ENCODE results near the gene FAM149A.

The FAM149A gene

DNA sequence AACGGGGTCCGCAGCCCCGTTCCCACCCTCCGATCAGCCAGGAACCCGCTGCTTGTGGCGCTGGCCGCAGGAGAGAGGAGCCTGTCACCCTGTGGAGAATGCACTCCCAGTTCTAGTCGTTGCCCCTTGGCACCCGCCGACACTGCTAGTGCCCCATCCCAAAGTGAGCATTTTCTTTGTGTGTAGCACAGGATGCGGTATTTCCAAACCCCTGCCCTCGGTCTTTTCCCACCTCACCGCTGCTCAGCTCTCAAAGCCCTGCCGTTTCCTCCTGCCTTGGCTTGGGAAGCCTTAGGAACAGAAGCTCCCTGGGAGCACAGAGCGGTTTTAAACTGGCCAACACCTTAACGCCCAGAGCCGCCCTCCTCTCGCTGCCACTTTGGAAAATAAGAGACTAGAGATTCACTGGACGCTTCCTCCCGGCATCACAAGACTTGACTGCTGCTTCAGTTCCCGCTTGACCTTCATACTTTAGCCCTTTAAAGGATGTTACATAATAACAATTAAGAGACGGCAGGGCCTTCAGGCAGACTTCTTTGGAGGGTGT, 87.6 kb downstream of the FAM149A start:
- peaks cover 9% of the 10 kb centered on the region for H3K79me1 ChIP-seq (replicated peaks; ENCODE audit: low read length, poor library complexity, severe bottlenecking)
- peak overlapping the region; percentile 96 for H4K91ac ChIP-seq (ENCODE audit: low read length)
- peak overlapping the region; percentile 75 to 90 for H3K23ac ChIP-seq (ENCODE audit: low read length in 2 of 2)
- peaks cover 4% of the 10 kb centered on the region for H3K4me1 ChIP-seq (ENCODE audit: control insufficient read depth, insufficient read depth, low read depth, low read length)
- 3% methylated on average over 21 of the region's 22 CpGs for WGBS
- no peak overlapping the region for H2AK5ac ChIP-seq (ENCODE audit: low read length, severe bottlenecking)
- no peak overlapping the region for H2BK5ac ChIP-seq (ENCODE audit: low read depth, low read length, poor library complexity, severe bottlenecking)
- H3K9me3 ChIP-seq (ENCODE audit: control insufficient read depth, low read length), result no peaks in the 10 kb centered on the region
- H2BK12ac ChIP-seq (ENCODE audit: low read length in 2 of 2), result peak overlapping the region in 1 of 2 experiments; percentile 97
- peak; percentile 60 for DNase-seq
- peak overlapping the region; percentile 83 for H3K4me2 ChIP-seq (ENCODE audit: low read length, poor library complexity, severe bottlenecking)
- H3K9ac ChIP-seq (ENCODE audit: low read length), result peak overlapping the region; percentile 90
- H3K36me3 ChIP-seq (ENCODE audit: control insufficient read depth in 1 of 2, insufficient read depth in 2 of 2, low read depth in 1 of 2, low read length in 2 of 2), result peaks cover 7 to 26% of the 10 kb centered on the region in 2 experiments
- H2BK120ac ChIP-seq (ENCODE audit: low read depth, low read length), result peak overlapping the region; percentile 98
- peak overlapping the region; percentile 91 to 92 for H3K4me3 ChIP-seq (ENCODE audit: insufficient read depth in 1 of 2, low read depth in 1 of 2, low read length in 2 of 2)
- H3K4ac ChIP-seq (ENCODE audit: low read depth in 1 of 2, low read length in 2 of 2), result peak overlapping the region; percentile 87 to 89
- H2BK15ac ChIP-seq (ENCODE audit: low read depth, poor library complexity, severe bottlenecking), result peak overlapping the region; percentile 100
- peak overlapping the region; percentile 90 for H3K18ac ChIP-seq (ENCODE audit: low read depth in 1 of 2, low read length in 2 of 2)
- H3K27me3 ChIP-seq (ENCODE audit: control insufficient read depth in 1 of 2, insufficient read depth in 1 of 2, low read length in 2 of 2), result no peaks in the 10 kb centered on the region
- H2AFZ ChIP-seq (ENCODE audit: low read depth, low read length), result peak overlapping the region; percentile 89
- H3K27ac ChIP-seq (ENCODE audit: low read length, poor library complexity, severe bottlenecking), result peak overlapping the region; percentile 43
- H3K14ac ChIP-seq (ENCODE audit: low read length in 2 of 2), result peak overlapping the region in 1 of 2 experiments; percentile 95
- H4K8ac ChIP-seq (ENCODE audit: low read length), result peak overlapping the region; percentile 98

DNA sequence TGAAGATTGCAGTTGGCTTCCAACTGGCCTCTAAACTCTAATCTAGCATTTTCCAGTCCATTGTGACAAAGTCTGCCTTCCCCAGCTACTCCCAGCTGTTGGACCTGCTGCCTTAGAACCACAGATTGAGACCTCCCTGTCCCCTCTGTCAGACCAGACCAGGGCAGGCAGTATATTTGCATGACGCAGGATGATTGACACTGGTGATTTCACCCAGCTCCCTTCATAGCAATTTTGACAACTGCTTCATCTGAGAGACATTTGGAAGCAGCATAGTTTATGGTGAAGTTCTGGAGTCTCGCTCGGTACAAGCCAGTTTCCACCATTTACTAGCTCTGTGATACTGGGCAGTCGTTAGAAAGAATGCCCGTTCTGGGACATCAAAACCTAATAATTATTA, 89.3 kb downstream of the FAM149A start:
- Histone ChIP-seq H3K18ac (ENCODE audit: low read depth in 1 of 2, low read length in 2 of 2) (no peak overlapping the region), H3K9ac (ENCODE audit: low read length) (no peak overlapping the region), H3K9me3 (ENCODE audit: control insufficient read depth, low read length) (no peaks in the 10 kb centered on the region), H2AFZ (ENCODE audit: low read depth, low read length) (no peak overlapping the region), H2BK12ac (ENCODE audit: low read length in 2 of 2) (no peak overlapping the region), H3K4me1 (ENCODE audit: control insufficient read depth, insufficient read depth, low read depth, low read length) (peaks cover 4% of the 10 kb centered on the region), H2BK15ac (ENCODE audit: low read depth, poor library complexity, severe bottlenecking) (no peak overlapping the region), H2AK5ac (ENCODE audit: low read length, severe bottlenecking) (no peak overlapping the region), H3K4me2 (ENCODE audit: low read length, poor library complexity, severe bottlenecking) (no peak overlapping the region), H4K91ac (ENCODE audit: low read length) (no peak overlapping the region), H3K79me1 (replicated peaks; ENCODE audit: low read length, poor library complexity, severe bottlenecking) (peaks cover 9% of the 10 kb centered on the region), H2BK120ac (ENCODE audit: low read depth, low read length) (no peak overlapping the region), H3K27me3 (ENCODE audit: control insufficient read depth in 1 of 2, insufficient read depth in 1 of 2, low read length in 2 of 2) (no peaks in the 10 kb centered on the region), H3K27ac (ENCODE audit: low read length, poor library complexity, severe bottlenecking) (no peak overlapping the region), H3K4ac (ENCODE audit: low read depth in 1 of 2, low read length in 2 of 2) (no peak overlapping the region), H4K8ac (ENCODE audit: low read length) (no peak overlapping the region), H3K23ac (ENCODE audit: low read length in 2 of 2) (no peak overlapping the region), H3K4me3 (ENCODE audit: insufficient read depth in 1 of 2, low read depth in 1 of 2, low read length in 2 of 2) (no peak overlapping the region), H3K36me3 (ENCODE audit: control insufficient read depth in 1 of 2, insufficient read depth in 2 of 2, low read depth in 1 of 2, low read length in 2 of 2) (peaks cover 8 to 42% of the 10 kb centered on the region in 2 experiments), H2BK5ac (ENCODE audit: low read depth, low read length, poor library complexity, severe bottlenecking) (no peak overlapping the region), H3K14ac (ENCODE audit: low read length in 2 of 2) (no peak overlapping the region)
- 100% methylated on average over 2 of the region's 5 CpGs for whole genome bisulfite sequencing
- DNase-seq, result no peak

DNA sequence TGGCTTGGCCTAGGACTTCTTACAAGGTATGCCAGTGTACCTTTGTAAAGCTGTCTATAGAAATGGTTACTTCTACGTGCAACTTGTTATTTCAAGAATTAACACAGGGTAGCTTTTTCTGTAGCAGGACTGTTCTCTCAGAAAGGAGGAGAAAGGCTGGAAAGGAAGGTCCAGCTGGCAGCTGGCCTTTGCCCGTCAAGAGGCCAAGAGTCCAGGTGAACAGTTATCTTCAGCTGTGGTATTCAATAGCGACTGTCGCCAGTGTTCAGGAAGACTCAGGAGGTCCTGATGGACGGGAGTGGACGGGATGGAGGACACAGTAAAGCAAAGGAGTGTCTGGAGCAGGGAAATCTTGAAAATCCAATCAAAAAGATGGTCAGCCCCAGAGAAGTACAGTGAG, 91.6 kb downstream of the FAM149A start:
- H3K79me1 ChIP-seq (replicated peaks; ENCODE audit: low read length, poor library complexity, severe bottlenecking), result peaks cover 9% of the 10 kb centered on the region
- H3K27ac ChIP-seq (ENCODE audit: low read length, poor library complexity, severe bottlenecking), result no peak overlapping the region
- no peak for DNase-seq
- H2BK12ac ChIP-seq (ENCODE audit: low read length in 2 of 2), result no peak overlapping the region
- H2BK5ac ChIP-seq (ENCODE audit: low read depth, low read length, poor library complexity, severe bottlenecking), result no peak overlapping the region
- no peak overlapping the region for H2BK15ac ChIP-seq (ENCODE audit: low read depth, poor library complexity, severe bottlenecking)
- no peak overlapping the region for H2AFZ ChIP-seq (ENCODE audit: low read depth, low read length)
- H2BK120ac ChIP-seq (ENCODE audit: low read depth, low read length), result no peak overlapping the region
- H3K27me3 ChIP-seq (ENCODE audit: control insufficient read depth in 1 of 2, insufficient read depth in 1 of 2, low read length in 2 of 2), result no peaks in the 10 kb centered on the region
- whole genome bisulfite sequencing, result 96% methylated on average over 6 of the region's 6 CpGs
- no peak overlapping the region for H4K8ac ChIP-seq (ENCODE audit: low read length)
- no peak overlapping the region for H3K9ac ChIP-seq (ENCODE audit: low read length)
- no peaks in the 10 kb centered on the region for H3K9me3 ChIP-seq (ENCODE audit: control insufficient read depth, low read length)
- H3K4me2 ChIP-seq (ENCODE audit: low read length, poor library complexity, severe bottlenecking), result no peak overlapping the region
- H3K4me3 ChIP-seq (ENCODE audit: insufficient read depth in 1 of 2, low read depth in 1 of 2, low read length in 2 of 2), result no peak overlapping the region
- H3K4ac ChIP-seq (ENCODE audit: low read depth in 1 of 2, low read length in 2 of 2), result no peak overlapping the region
- no peak overlapping the region for H2AK5ac ChIP-seq (ENCODE audit: low read length, severe bottlenecking)
- H3K23ac ChIP-seq (ENCODE audit: low read length in 2 of 2), result no peak overlapping the region
- no peak overlapping the region for H4K91ac ChIP-seq (ENCODE audit: low read length)
- H3K18ac ChIP-seq (ENCODE audit: low read depth in 1 of 2, low read length in 2 of 2), result no peak overlapping the region
- no peak overlapping the region for H3K14ac ChIP-seq (ENCODE audit: low read length in 2 of 2)
- H3K4me1 ChIP-seq (ENCODE audit: control insufficient read depth, insufficient read depth, low read depth, low read length), result peaks cover 3% of the 10 kb centered on the region
- H3K36me3 ChIP-seq (ENCODE audit: control insufficient read depth in 1 of 2, insufficient read depth in 2 of 2, low read depth in 1 of 2, low read length in 2 of 2), result peaks cover 8 to 44% of the 10 kb centered on the region in 2 experiments

DNA sequence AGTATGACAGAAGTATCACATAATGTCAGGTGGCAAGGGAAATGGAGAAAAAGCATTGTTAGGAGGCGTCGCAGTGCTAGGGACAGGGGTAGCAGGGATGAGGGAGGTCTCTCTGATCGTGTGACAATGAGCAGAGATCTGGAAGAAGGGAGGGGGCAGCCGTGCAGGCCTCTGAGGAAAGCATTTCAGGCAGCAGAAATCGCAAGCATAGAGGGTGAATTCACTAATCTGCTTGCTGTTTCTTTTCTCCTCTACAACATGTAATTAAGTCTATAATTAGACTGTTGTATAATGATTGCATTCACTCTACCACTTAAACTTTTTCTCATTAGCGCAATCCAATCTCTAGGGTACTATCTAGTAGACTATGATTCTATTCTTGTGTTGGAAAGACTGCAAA, 96.0 kb downstream of the FAM149A start:
- H3K9me3 ChIP-seq (ENCODE audit: control insufficient read depth, low read length), result no peaks in the 10 kb centered on the region
- H3K4me2 ChIP-seq (ENCODE audit: low read length, poor library complexity, severe bottlenecking), result no peak overlapping the region
- no peak overlapping the region for H2BK15ac ChIP-seq (ENCODE audit: low read depth, poor library complexity, severe bottlenecking)
- H3K14ac ChIP-seq (ENCODE audit: low read length in 2 of 2), result no peak overlapping the region
- no peak overlapping the region for H2BK5ac ChIP-seq (ENCODE audit: low read depth, low read length, poor library complexity, severe bottlenecking)
- H4K8ac ChIP-seq (ENCODE audit: low read length), result no peak overlapping the region
- H3K27me3 ChIP-seq (ENCODE audit: control insufficient read depth in 1 of 2, insufficient read depth in 1 of 2, low read length in 2 of 2), result no peaks in the 10 kb centered on the region
- H3K79me1 ChIP-seq (replicated peaks; ENCODE audit: low read length, poor library complexity, severe bottlenecking), result no peaks in the 10 kb centered on the region
- H2BK120ac ChIP-seq (ENCODE audit: low read depth, low read length), result no peak overlapping the region
- H3K4me3 ChIP-seq (ENCODE audit: insufficient read depth in 1 of 2, low read depth in 1 of 2, low read length in 2 of 2), result no peak overlapping the region
- H3K23ac ChIP-seq (ENCODE audit: low read length in 2 of 2), result no peak overlapping the region
- WGBS, result 83% methylated on average over 2 of the region's 6 CpGs
- H2AK5ac ChIP-seq (ENCODE audit: low read length, severe bottlenecking), result no peak overlapping the region
- H2BK12ac ChIP-seq (ENCODE audit: low read length in 2 of 2), result no peak overlapping the region
- no peak overlapping the region for H4K91ac ChIP-seq (ENCODE audit: low read length)
- no peak for DNase-seq
- no peak overlapping the region for H3K4ac ChIP-seq (ENCODE audit: low read depth in 1 of 2, low read length in 2 of 2)
- no peak overlapping the region for H2AFZ ChIP-seq (ENCODE audit: low read depth, low read length)
- H3K9ac ChIP-seq (ENCODE audit: low read length), result no peak overlapping the region
- H3K27ac ChIP-seq (ENCODE audit: low read length, poor library complexity, severe bottlenecking), result no peak overlapping the region
- H3K36me3 ChIP-seq (ENCODE audit: control insufficient read depth in 1 of 2, insufficient read depth in 2 of 2, low read depth in 1 of 2, low read length in 2 of 2), result peaks cover 3 to 49% of the 10 kb centered on the region in 2 experiments
- H3K4me1 ChIP-seq (ENCODE audit: control insufficient read depth, insufficient read depth, low read depth, low read length), result no peaks in the 10 kb centered on the region
- H3K18ac ChIP-seq (ENCODE audit: low read depth in 1 of 2, low read length in 2 of 2), result no peak overlapping the region
